HepG2 (cell line): ENCODE measurements around the gene ATN1. TPM values are rescaled to one million over a fixed set of nuclear protein-coding genes. Genes with fewer than 3 reads are reported as not detected.
A peak's percentile ranks its signal among the peaks of the same experiment; 100 is the strongest.

Source experiments
- ARID2 ChIP-seq: sonication (generic); formaldehyde crosslinking; IDR thresholded peaks from 2 replicates; pipeline ENCODE4 v1.8.1; 2022; ENCODE audit warnings: mild to moderate bottlenecking, missing genetic modification reagents, borderline replicate concordance
- CCAR2 ChIP-seq: fragments of 200-400 bp; formaldehyde crosslinking; optimal IDR thresholded peaks from 2 replicates; pipeline ENCODE3; 2018; ENCODE audit warnings: low read depth, mild to moderate bottlenecking, low read length, moderate library complexity
- CREB1 ChIP-seq, 2 experiments: fragments of 450-650 bp in 1 of 2; IDR thresholded peaks; 2 replicates each; pipeline ENCODE4 v1.6.1; 2016 to 2017; ENCODE audit warnings: control low read depth in 1 of 2, mild to moderate bottlenecking in 1 of 2, missing compliant biosample characterization in 1 of 2, missing genetic modification characterization in 1 of 2
- GZF1 ChIP-seq: sonication (generic); formaldehyde crosslinking; IDR thresholded peaks from 2 replicates; pipeline ENCODE4 v1.5.1; 2020; ENCODE audit warnings: mild to moderate bottlenecking, missing genetic modification reagents
- KDM5B ChIP-seq: sonication (generic); formaldehyde crosslinking; IDR thresholded peaks from 2 replicates; pipeline ENCODE4 v1.4.0; 2020; ENCODE audit warnings: missing genetic modification reagents, mild to moderate bottlenecking, borderline replicate concordance
- MZF1 ChIP-seq: sonication (generic); formaldehyde crosslinking; IDR thresholded peaks from 2 replicates; pipeline ENCODE4 v1.8.1; 2023; ENCODE audit warnings: mild to moderate bottlenecking, missing genetic modification reagents, borderline replicate concordance
- RBAK ChIP-seq: sonication (generic); formaldehyde crosslinking; IDR thresholded peaks from 2 replicates; pipeline ENCODE4 v1.5.1; 2020; ENCODE audit warnings: mild to moderate bottlenecking, missing genetic modification reagents
- SNAI1 ChIP-seq: sonication (generic); formaldehyde crosslinking; IDR thresholded peaks from 2 replicates; pipeline ENCODE4 v1.5.0; 2020; ENCODE audit warnings: mild to moderate bottlenecking, missing genetic modification reagents, borderline replicate concordance
- UBTF ChIP-seq: sonication (generic); formaldehyde crosslinking; IDR thresholded peaks from 2 replicates; pipeline ENCODE4 v1.4.0; 2020; ENCODE audit warnings: mild to moderate bottlenecking, missing genetic modification reagents
- ZFY ChIP-seq: sonication (generic); formaldehyde crosslinking; IDR thresholded peaks from 2 replicates; pipeline ENCODE4 v1.4.0; 2020; ENCODE audit warnings: missing genetic modification reagents
- ZKSCAN1 ChIP-seq: fragments of 150-350 bp; IDR thresholded peaks from 2 replicates; pipeline ENCODE4 v1.6.1; 2014; ENCODE audit warnings: low read length
- ZMAT3 ChIP-seq: sonication (generic); formaldehyde crosslinking; conservative IDR thresholded peaks from 2 replicates; pipeline ENCODE4 v1.7.0; 2021; ENCODE audit warnings: missing genetic modification reagents
- ZNF318 ChIP-seq: sonication (generic); formaldehyde crosslinking; IDR thresholded peaks from 2 replicates; pipeline ENCODE4 v1.4.0; 2020; ENCODE audit warnings: mild to moderate bottlenecking, missing genetic modification reagents
- ZNF329 ChIP-seq: sonication (generic); formaldehyde crosslinking; IDR thresholded peaks from 2 replicates; pipeline ENCODE4 v1.9.0; 2021; ENCODE audit warnings: low read depth, mild to moderate bottlenecking, missing genetic modification reagents
- ZNF343 ChIP-seq: sonication (generic); formaldehyde crosslinking; IDR thresholded peaks from 2 replicates; pipeline ENCODE4 v1.4.0; 2020; ENCODE audit warnings: mild to moderate bottlenecking, missing genetic modification reagents
- ZNF431 ChIP-seq: sonication (generic); formaldehyde crosslinking; IDR thresholded peaks from 2 replicates; pipeline ENCODE4 v1.9.0; 2022; ENCODE audit warnings: missing genetic modification reagents, low read depth, mild to moderate bottlenecking, borderline replicate concordance
- ZNF549 ChIP-seq: sonication (generic); formaldehyde crosslinking; IDR thresholded peaks from 2 replicates; pipeline ENCODE4 v1.5.0; 2020; ENCODE audit warnings: missing genetic modification reagents
- ZNF598 ChIP-seq: sonication (generic); formaldehyde crosslinking; IDR thresholded peaks from 2 replicates; pipeline ENCODE4 v1.5.1; 2020; ENCODE audit warnings: mild to moderate bottlenecking, missing genetic modification reagents, borderline replicate concordance
- ZNF761 ChIP-seq: sonication (generic); formaldehyde crosslinking; conservative IDR thresholded peaks from 2 replicates; pipeline ENCODE4 v1.4.0; 2020; ENCODE audit warnings: mild to moderate bottlenecking, missing genetic modification reagents
- ZNF780A ChIP-seq: sonication (generic); formaldehyde crosslinking; IDR thresholded peaks from 2 replicates; pipeline ENCODE4 v1.8.0; 2022; ENCODE audit warnings: mild to moderate bottlenecking, missing genetic modification reagents, moderate library complexity
- polyA plus RNA-seq, 8 experiments: library from polyadenylated mRNA; depleted of rRNA in 3 of 8; stranded (reverse) in 7 of 8; unstranded in 1 of 8; fragments of >200 nt; fragmentation: Illumina TruSeq in 4 of 8; extraction: Trizol in 4 of 8; gene quantifications; 2 replicates each; pipeline versions ENCODE4 v1.2.1 to v1.2.3, GENCODE V29; 2011 to 2016; ENCODE audit warnings: low read depth in 4 of 8, missing spikeins in 1 of 8, mixed read lengths in 1 of 8; ENCODE audit not compliant: insufficient read depth in 1 of 8
- total RNA-seq, 5 experiments: library from RNA; depleted of rRNA; stranded (reverse); fragments of >200 nt; fragmentation: Illumina TruSeq; extraction: Trizol; gene quantifications; 2 replicates each; pipeline ENCODE4 v1.2.3, GENCODE V29; 2016; ENCODE audit warnings: low read depth in 1 of 5

ATN1 gene
- total and polyA plus RNA-seq, 2 of the 13 experiments (the other 11 are each of a cell fraction or from before 2014, with no cell fraction given), result 2.1 to 8.6 TPM

GRCh38 chr12:6965026-6965661 is 37.4 kb downstream of the ATN1 start (continued):
- TF ChIP-seq SNAI1 (CRISPR knock-in tag), result no peak
- no peak for TF ChIP-seq ZNF343 (CRISPR knock-in tag)
- TF ChIP-seq ZNF598, result no peak
- no peak for TF ChIP-seq ZKSCAN1
- TF ChIP-seq RBAK (CRISPR knock-in tag), result no peak
- no peak for TF ChIP-seq CREB1 (IDR thresholded peaks at IDR 0.05)
- TF ChIP-seq CREB1 (CRISPR knock-in tag; IDR thresholded peaks at IDR 0.05), result no peak
- TF ChIP-seq ARID2 (CRISPR knock-in tag), result no peak
- no peak for TF ChIP-seq ZNF329 (CRISPR knock-in tag)
- no peak for TF ChIP-seq ZNF761 (CRISPR knock-in tag)
- no peak for TF ChIP-seq KDM5B
- no peak for TF ChIP-seq CCAR2
- no peak for TF ChIP-seq MZF1 (CRISPR knock-in tag)
- peak; percentile 67; the same call in 1 of the 2 replicates for TF ChIP-seq ZFY (CRISPR knock-in tag)
- TF ChIP-seq ZNF780A (CRISPR knock-in tag), result no peak
- TF ChIP-seq ZNF318, result peak; percentile 49; the same call in 1 of the 2 replicates
- no peak for TF ChIP-seq GZF1 (CRISPR knock-in tag)
- TF ChIP-seq ZMAT3, result no peak
- TF ChIP-seq UBTF, result 0 out of 2 replicates have a peak, but pooled peaks have one; percentile 34
- peak; percentile 33; the same call in 1 of the 2 replicates for TF ChIP-seq ZNF549
- no peak for TF ChIP-seq ZNF431 (CRISPR knock-in tag)
